Measurements from ENCODE around the gene OPCML. TPM values are rescaled to one million over a fixed set of nuclear protein-coding genes. Genes with fewer than 3 reads are reported as not detected.

Gene OPCML
- total and polyA plus RNA-seq, 12 donors, result under 0.01 to 1.2 (median 0.39) TPM

- no peaks in the 10 kb centered on the region for H3K36me3 ChIP-seq
- no peak overlapping the region for H3K4me3 ChIP-seq
- no peak overlapping the region for H3K27ac ChIP-seq
- TF ChIP-seq CTCF (IDR thresholded peaks at IDR 0.05), result no peak
- ATAC-seq (peak in 6 of 8 donors; percentile 48 to 96 (median 66)), DNase-seq (peak in 1 of 2 donors; percentile 27)
- intact Hi-C loops (cut with DNase I), result no loop called here
- H3K9me3 ChIP-seq, result no peaks in the 10 kb centered on the region
- no peaks in the 10 kb centered on the region for H3K27me3 ChIP-seq
- H3K4me1 ChIP-seq, result no peaks in the 10 kb centered on the region
- 46% methylated on average over 5 of the region's 5 CpGs for WGBS, 2 donors
Observed at GRCh38 chr11:132784441-132784840, 747.9 kb downstream of the OPCML start.

GRCh38 chr11:132782102-132782501 is 750.2 kb downstream of the OPCML start:
- no peak overlapping the region for H3K27ac ChIP-seq
- H3K4me3 ChIP-seq, result no peak overlapping the region
- H3K36me3 ChIP-seq, result no peaks in the 10 kb centered on the region
- WGBS, 2 donors, result 85 to 89% methylated on average over 6 of the region's 6 CpGs
- no peaks in the 10 kb centered on the region for H3K27me3 ChIP-seq
- H3K9me3 ChIP-seq, result no peaks in the 10 kb centered on the region
- ATAC-seq (no peak), DNase-seq (no peak)
- intact Hi-C loops (cut with DNase I), result no loop called here
- no peak for TF ChIP-seq CTCF (IDR thresholded peaks at IDR 0.05)
- no peaks in the 10 kb centered on the region for H3K4me1 ChIP-seq

- Histone ChIP-seq H3K9me3 (no peaks in the 10 kb centered on the region), H3K36me3 (no peaks in the 10 kb centered on the region), H3K27me3 (no peaks in the 10 kb centered on the region), H3K4me3 (no peak overlapping the region), H3K27ac (no peak overlapping the region), H3K4me1 (no peaks in the 10 kb centered on the region)
- TF ChIP-seq CTCF (IDR thresholded peaks at IDR 0.05), result no peak
- intact Hi-C loops (cut with DNase I), result no loop called here
- DNase-seq (no peak), ATAC-seq (no peak)
- WGBS, 2 donors, result 84 to 86% methylated on average over 5 of the region's 5 CpGs
Observed at GRCh38 chr11:132780046-132780445, 752.3 kb downstream of the OPCML start.

- H3K4me1 ChIP-seq, result no peaks in the 10 kb centered on the region
- ATAC-seq (no peak), DNase-seq (no peak)
- 78 to 89% methylated on average over 2 of the region's 3 CpGs for WGBS, 2 donors
- no peak for TF ChIP-seq CTCF (IDR thresholded peaks at IDR 0.05)
- H3K4me3 ChIP-seq, result no peak overlapping the region
- no peaks in the 10 kb centered on the region for H3K27me3 ChIP-seq
- intact Hi-C loops (cut with DNase I), result loop anchor here in 1 of 10 donors (10.0 kb wide), 1 partner anchor 195 kb away; no protein-coding TSS in a partner anchor
- no peak overlapping the region for H3K27ac ChIP-seq
- H3K9me3 ChIP-seq, result no peaks in the 10 kb centered on the region
- H3K36me3 ChIP-seq, result no peaks in the 10 kb centered on the region
Observed at GRCh38 chr11:132779497-132779896, 752.8 kb downstream of the OPCML start.
